ENCODE measurements around the gene ICAM4.
"Not testable (repeated sequence)": the region's sequence is repeated elsewhere in the genome, so short reads cannot be mapped to it uniquely, and the experiment has no call there.

Gene ICAM4

GRCh38 chr19:10278935-10279334 is 7.8 kb upstream of the ICAM4 start:
- TF ChIP-seq CTCF (IDR thresholded peaks at IDR 0.05; ENCODE audit: low read depth, low read length, poor library complexity, severe bottlenecking) (no peak), EZH2phosphoT487 (IDR thresholded peaks at IDR 0.05; ENCODE audit: borderline replicate concordance, low read length) (no peak)
- Histone ChIP-seq H3K4me1 (ENCODE audit: control insufficient read depth, low read length) (0 out of 2 replicates have a peak, but pooled peaks cover 4% of the 10 kb centered on the region), H3K79me2 (ENCODE audit: control insufficient read depth, low read length) (peaks cover 23% of the 10 kb centered on the region)

GRCh38 chr19:10279737-10280442 is 6.9 kb upstream of the ICAM4 start:
- TF ChIP-seq EZH2phosphoT487 (IDR thresholded peaks at IDR 0.05; ENCODE audit: borderline replicate concordance, low read length) (no peak), CTCF (IDR thresholded peaks at IDR 0.05; ENCODE audit: low read depth, low read length, poor library complexity, severe bottlenecking) (no peak)
- Histone ChIP-seq H3F3A (ENCODE audit: control insufficient read depth, insufficient read depth) (no peaks in the 10 kb centered on the region), H3K9me3 (ENCODE audit: control insufficient read depth, insufficient read depth, low read length) (no peaks in the 10 kb centered on the region), H3K36me3 (ENCODE audit: control insufficient read depth, low read length) (peaks cover 67% of the 10 kb centered on the region), H3K27me3 (ENCODE audit: control insufficient read depth, low read length) (no peaks in the 10 kb centered on the region), H3K27ac (ENCODE audit: low read depth, low read length) (no peak overlapping the region), H3K4me2 (ENCODE audit: low read length) (no peak overlapping the region), H3K9me2 (replicated peaks; ENCODE audit: control insufficient read depth, low read length) (no peaks in the 10 kb centered on the region), H4K20me1 (ENCODE audit: control insufficient read depth, insufficient read depth, low read depth, low read length) (no peaks in the 10 kb centered on the region), H3K4me1 (ENCODE audit: control insufficient read depth, low read length) (peaks cover 7% of the 10 kb centered on the region), H3K79me2 (ENCODE audit: control insufficient read depth, low read length) (peaks cover 19% of the 10 kb centered on the region), H3K4me3 (ENCODE audit: low read length) (no peak overlapping the region)

More at GRCh38 chr19:10278935-10279334, 7.8 kb upstream of the ICAM4 start:
- Histone ChIP-seq H3K27me3 (ENCODE audit: control insufficient read depth, low read length) (no peaks in the 10 kb centered on the region), H3K36me3 (ENCODE audit: control insufficient read depth, low read length) (peaks cover 66% of the 10 kb centered on the region), H3F3A (ENCODE audit: control insufficient read depth, insufficient read depth) (no peaks in the 10 kb centered on the region), H3K4me2 (ENCODE audit: low read length) (no peak overlapping the region), H3K9me2 (replicated peaks; ENCODE audit: control insufficient read depth, low read length) (no peaks in the 10 kb centered on the region), H3K9me3 (ENCODE audit: control insufficient read depth, insufficient read depth, low read length) (no peaks in the 10 kb centered on the region), H3K27ac (ENCODE audit: low read depth, low read length) (no peak overlapping the region), H4K20me1 (ENCODE audit: control insufficient read depth, insufficient read depth, low read depth, low read length) (no peaks in the 10 kb centered on the region), H3K4me3 (ENCODE audit: low read length) (no peak overlapping the region)

- H3K9me2 ChIP-seq (replicated peaks; ENCODE audit: control insufficient read depth, low read length); H3K4me2 ChIP-seq (ENCODE audit: low read length); H4K20me1 ChIP-seq (ENCODE audit: control insufficient read depth, insufficient read depth, low read depth, low read length); H3K27me3 ChIP-seq (ENCODE audit: control insufficient read depth, low read length); H3K9me3 ChIP-seq (ENCODE audit: control insufficient read depth, insufficient read depth, low read length); H3K4me3 ChIP-seq (ENCODE audit: low read length); H3K27ac ChIP-seq (ENCODE audit: low read depth, low read length): not testable (repeated sequence)
- H3F3A ChIP-seq (ENCODE audit: control insufficient read depth, insufficient read depth): peaks cover 15% of the 10 kb centered on the region
- peaks cover 14% of the 10 kb centered on the region for H3K79me2 ChIP-seq (ENCODE audit: control insufficient read depth, low read length)
- H3K4me1 ChIP-seq (ENCODE audit: control insufficient read depth, low read length): peaks cover 28% of the 10 kb centered on the region
- peaks cover 75% of the 10 kb centered on the region for H3K36me3 ChIP-seq (ENCODE audit: control insufficient read depth, low read length)
Observed at GRCh38 chr19:10282043-10282442, 4.7 kb upstream of the ICAM4 start.

- no peak overlapping the region for H3K27ac ChIP-seq (ENCODE audit: low read depth, low read length)
- H3K36me3 ChIP-seq (ENCODE audit: control insufficient read depth, low read length): peaks cover 62% of the 10 kb centered on the region
- no peaks in the 10 kb centered on the region for H3K27me3 ChIP-seq (ENCODE audit: control insufficient read depth, low read length)
- no peaks in the 10 kb centered on the region for H3K9me3 ChIP-seq (ENCODE audit: control insufficient read depth, insufficient read depth, low read length)
- peaks cover 15% of the 10 kb centered on the region for H3F3A ChIP-seq (ENCODE audit: control insufficient read depth, insufficient read depth)
- no peaks in the 10 kb centered on the region for H4K20me1 ChIP-seq (ENCODE audit: control insufficient read depth, insufficient read depth, low read depth, low read length)
- H3K4me1 ChIP-seq (ENCODE audit: control insufficient read depth, low read length): peaks cover 43% of the 10 kb centered on the region
- no peak for TF ChIP-seq EZH2phosphoT487 (IDR thresholded peaks at IDR 0.05; ENCODE audit: borderline replicate concordance, low read length)
- no peak for TF ChIP-seq CTCF (IDR thresholded peaks at IDR 0.05; ENCODE audit: low read depth, low read length, poor library complexity, severe bottlenecking)
- H3K4me3 ChIP-seq (ENCODE audit: low read length): no peak overlapping the region
- H3K79me2 ChIP-seq (ENCODE audit: control insufficient read depth, low read length): peaks cover 14% of the 10 kb centered on the region
- no peaks in the 10 kb centered on the region for H3K9me2 ChIP-seq (replicated peaks; ENCODE audit: control insufficient read depth, low read length)
- H3K4me2 ChIP-seq (ENCODE audit: low read length): no peak overlapping the region
Observed at GRCh38 chr19:10283301-10284064, 3.3 kb upstream of the ICAM4 start.

Data from DOHH2 (cell line).